Mesenchymal stem cell (in vitro differentiated cells and primary cell): ENCODE measurements around the gene NAT9.
A peak's percentile ranks its signal among the peaks of the same experiment; 100 is the strongest.

Source experiments
- DNase-seq: peaks from one replicate; pipeline ENCODE4 v3.0.0-alpha.2; 2013
- H2AFZ ChIP-seq: one replicate; pipeline ENCODE4 v1.6.1; 2013; ENCODE audit warnings: low read depth, mild to moderate bottlenecking, control low read depth, inconsistent platforms, low read length, moderate library complexity
- H2AK5ac ChIP-seq: 2 replicates; pipeline ENCODE4 v1.6.1; 2013; ENCODE audit warnings: low read length, moderate library complexity, mild to moderate bottlenecking, inconsistent platforms; ENCODE audit not compliant: severe bottlenecking
- H2BK120ac ChIP-seq: one replicate; pipeline ENCODE4 v1.6.1; 2013; ENCODE audit warnings: low read depth, mild to moderate bottlenecking, inconsistent platforms, low read length, moderate library complexity
- H2BK12ac ChIP-seq, 2 experiments: one replicate each; pipeline ENCODE4 v1.6.1; 2013; ENCODE audit warnings: inconsistent platforms in 2 of 2, low read length in 2 of 2, mild to moderate bottlenecking in 2 of 2, moderate library complexity in 2 of 2, control low read depth in 1 of 2
- H2BK15ac ChIP-seq: one replicate; pipeline ENCODE4 v1.6.1; 2013; ENCODE audit warnings: mild to moderate bottlenecking, low read depth, inconsistent platforms; ENCODE audit not compliant: poor library complexity, severe bottlenecking
- H2BK5ac ChIP-seq: 2 replicates; pipeline ENCODE4 v1.6.1; 2013; ENCODE audit warnings: low read depth, mild to moderate bottlenecking, low read length, control low read depth, inconsistent platforms; ENCODE audit not compliant: poor library complexity, severe bottlenecking
- H3K14ac ChIP-seq, 2 experiments: one replicate each; pipeline ENCODE4 v1.6.1; 2013; ENCODE audit warnings: inconsistent platforms in 2 of 2, low read length in 2 of 2, control low read depth in 1 of 2, mild to moderate bottlenecking in 1 of 2, moderate library complexity in 1 of 2
- H3K18ac ChIP-seq, 2 experiments: one replicate each; pipeline ENCODE4 v1.6.1; 2013; ENCODE audit warnings: inconsistent platforms in 2 of 2, low read length in 2 of 2, control low read depth in 1 of 2, low read depth in 1 of 2, mild to moderate bottlenecking in 1 of 2
- H3K23ac ChIP-seq, 2 experiments: one replicate each; pipeline ENCODE4 v1.6.1; 2013; ENCODE audit warnings: inconsistent platforms in 2 of 2, low read length in 2 of 2, mild to moderate bottlenecking in 2 of 2, moderate library complexity in 2 of 2, control low read depth in 1 of 2
- H3K27ac ChIP-seq: 2 replicates; pipeline ENCODE4 v1.5.1; 2013; ENCODE audit warnings: mild to moderate bottlenecking, moderate library complexity, low read length, control low read depth, inconsistent platforms; ENCODE audit not compliant: poor library complexity, severe bottlenecking
- H3K27me3 ChIP-seq, 2 experiments: 2 replicates each; pipeline versions ENCODE4 v1.6.1 to v1.7.0; 2013; ENCODE audit warnings: low read length in 2 of 2, mild to moderate bottlenecking in 2 of 2, moderate library complexity in 2 of 2, control low read depth in 1 of 2, inconsistent platforms in 1 of 2; ENCODE audit not compliant: control insufficient read depth in 1 of 2, insufficient read depth in 1 of 2
- H3K36me3 ChIP-seq, 2 experiments: 2 replicates each; pipeline versions ENCODE4 v1.6.1 to v1.7.0; 2013; ENCODE audit warnings: low read length in 2 of 2, control low read depth in 1 of 2, inconsistent platforms in 1 of 2, low read depth in 1 of 2, mild to moderate bottlenecking in 1 of 2; ENCODE audit not compliant: insufficient read depth in 2 of 2, control insufficient read depth in 1 of 2
- H3K4ac ChIP-seq, 2 experiments: one replicate each; pipeline ENCODE4 v1.6.1; 2013; ENCODE audit warnings: inconsistent platforms in 2 of 2, low read length in 2 of 2, mild to moderate bottlenecking in 2 of 2, moderate library complexity in 2 of 2, control low read depth in 1 of 2, low read depth in 1 of 2
- H3K4me1 ChIP-seq: 2 replicates; pipeline ENCODE4 v1.6.1; 2013; ENCODE audit warnings: low read depth, low read length, control low read depth; ENCODE audit not compliant: control insufficient read depth, insufficient read depth
- H3K4me2 ChIP-seq: 2 replicates; pipeline ENCODE4 v1.6.1; 2013; ENCODE audit warnings: low read length, mild to moderate bottlenecking, inconsistent platforms; ENCODE audit not compliant: poor library complexity, severe bottlenecking
- H3K4me3 ChIP-seq, 2 experiments: 2 replicates each; pipeline versions ENCODE4 v1.5.1 to v1.7.0; 2013; ENCODE audit warnings: low read length in 2 of 2, mild to moderate bottlenecking in 2 of 2, control low read depth in 1 of 2, low read depth in 1 of 2; ENCODE audit not compliant: insufficient read depth in 1 of 2
- H3K79me1 ChIP-seq: replicated peaks from 2 replicates; pipeline ENCODE4 v1.6.1; 2013; ENCODE audit warnings: mild to moderate bottlenecking, control low read depth, low read length, inconsistent platforms; ENCODE audit not compliant: poor library complexity, severe bottlenecking
- H3K9ac ChIP-seq: 2 replicates; pipeline ENCODE4 v1.7.0; 2013; ENCODE audit warnings: mild to moderate bottlenecking, low read length, moderate library complexity
- H3K9me3 ChIP-seq: 2 replicates; pipeline ENCODE4 v1.7.0; 2013; ENCODE audit warnings: mild to moderate bottlenecking, low read length; ENCODE audit not compliant: control insufficient read depth
- H4K8ac ChIP-seq: one replicate; pipeline ENCODE4 v1.6.1; 2013; ENCODE audit warnings: inconsistent platforms, mild to moderate bottlenecking, low read length, moderate library complexity
- H4K91ac ChIP-seq: one replicate; pipeline ENCODE4 v1.6.1; 2013; ENCODE audit warnings: mild to moderate bottlenecking, low read length, inconsistent platforms
- WGBS: methylation state at CpG from one replicate; pipeline ENCODE4 v1.1.7; 2013; ENCODE audit warnings: mixed read lengths; 5-methylcytosine and 5-hydroxymethylcytosine counted together

The NAT9 gene

GRCh38 chr17:74736513-74737298 is 39.4 kb downstream of the NAT9 start, which contains the start of gene RAB37:
TSS of gene RAB37 (plus strand) at chr17:74737256. CDS start at chr17:74737273, 17 bp downstream.
- no peaks in the 10 kb centered on the region for H3K79me1 ChIP-seq
- peak within 1 kb of the TSS; percentile 73 for H4K91ac ChIP-seq
- H2AFZ ChIP-seq = peak within 1 kb of the TSS; percentile 18
- H2BK12ac ChIP-seq = peak within 1 kb of the TSS in 1 of 2 experiments; percentile 10
- H2BK120ac ChIP-seq = peak within 1 kb of the TSS; percentile 38
- peaks cover 54 to 88% of the 10 kb centered on the region in 2 experiments for H3K27me3 ChIP-seq
- H3K14ac ChIP-seq = no peak within 1 kb of the TSS
- no peak for DNase-seq
- H2BK15ac ChIP-seq = peak within 1 kb of the TSS; percentile 26
- H3K4me3 ChIP-seq = peak within 1 kb of the TSS in 1 of 2 experiments; percentile 47
- peak within 1 kb of the TSS; percentile 82 for H4K8ac ChIP-seq
- no peak within 1 kb of the TSS for H3K9ac ChIP-seq
- no peak within 1 kb of the TSS for H2BK5ac ChIP-seq
- peak within 1 kb of the TSS in 1 of 2 experiments; percentile 47 for H3K23ac ChIP-seq
- no peaks in the 10 kb centered on the region for H3K9me3 ChIP-seq
- peaks cover 28% of the 10 kb centered on the region for H3K4me1 ChIP-seq
- peak within 1 kb of the TSS; percentile 25 to 52 for H3K18ac ChIP-seq
- H3K4ac ChIP-seq = no peak within 1 kb of the TSS
- no peak within 1 kb of the TSS for H3K27ac ChIP-seq
- H3K36me3 ChIP-seq = no peaks in the 10 kb centered on the region
- peak within 1 kb of the TSS; percentile 31 for H3K4me2 ChIP-seq
- no peak within 1 kb of the TSS for H2AK5ac ChIP-seq
- 2% methylated on average over 46 of the region's 67 CpGs for whole genome bisulfite sequencing

- Histone ChIP-seq H2BK15ac (no peak overlapping the region), H2BK5ac (no peak overlapping the region), H3K36me3 (no peaks in the 10 kb centered on the region), H3K4me2 (no peak overlapping the region), H2BK12ac (no peak overlapping the region), H3K9me3 (no peaks in the 10 kb centered on the region), H3K9ac (no peak overlapping the region), H3K4me3 (no peak overlapping the region), H3K4ac (no peak overlapping the region), H4K8ac (no peak overlapping the region), H4K91ac (no peak overlapping the region), H3K4me1 (peaks cover 27% of the 10 kb centered on the region), H2AK5ac (no peak overlapping the region), H2BK120ac (no peak overlapping the region), H3K27ac (no peak overlapping the region), H3K27me3 (peaks cover 52 to 70% of the 10 kb centered on the region in 2 experiments), H2AFZ (no peak overlapping the region), H3K79me1 (no peaks in the 10 kb centered on the region), H3K14ac (no peak overlapping the region), H3K18ac (no peak overlapping the region), H3K23ac (no peak overlapping the region)
- 93% methylated on average over 3 of the region's 3 CpGs for WGBS
- no peak for DNase-seq
These were observed 41.9 kb downstream of the NAT9 start for GRCh38 chr17:74734256-74734655.

DNA sequence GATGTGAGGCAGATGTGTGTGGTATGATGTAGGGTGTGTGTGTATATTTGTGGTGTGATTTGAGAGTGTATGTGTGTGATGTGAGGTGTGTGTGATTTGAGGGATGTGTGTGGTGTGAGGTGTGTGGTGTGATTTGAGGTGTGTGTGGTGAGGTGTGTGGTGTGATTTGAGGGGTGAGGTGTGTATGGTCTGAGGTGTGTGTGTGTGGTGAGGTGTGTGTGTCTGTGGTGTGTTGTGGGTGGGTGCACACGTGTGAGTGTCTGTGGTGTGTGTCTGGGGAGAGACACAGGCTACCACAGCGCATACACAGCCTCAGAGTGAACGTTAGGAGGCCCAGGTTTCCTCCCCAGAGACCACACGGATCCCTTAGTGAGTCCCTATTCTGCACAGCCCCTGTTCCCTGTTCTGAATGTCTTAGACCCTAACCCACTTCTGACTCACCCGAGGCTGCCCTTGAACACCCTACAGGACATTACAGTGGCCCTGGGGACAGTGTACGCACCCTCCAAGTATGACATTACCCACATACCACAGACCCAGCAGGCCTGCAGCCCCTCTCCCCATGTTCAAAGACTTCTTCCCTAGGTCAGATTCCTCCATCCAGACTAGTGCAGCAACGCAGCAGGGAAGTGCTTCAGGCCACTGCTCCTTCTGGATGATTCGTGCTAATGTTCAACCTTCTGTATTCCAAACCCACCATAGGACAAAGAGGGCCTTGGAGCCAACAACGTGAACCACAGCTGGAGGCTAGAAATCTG is 42.6 kb downstream of the NAT9 start:
- Histone ChIP-seq H3K27ac (no peak overlapping the region), H2AFZ (no peak overlapping the region), H2BK120ac (no peak overlapping the region), H3K18ac (no peak overlapping the region), H3K4ac (no peak overlapping the region), H2AK5ac (no peak overlapping the region), H3K27me3 (peaks cover 45 to 63% of the 10 kb centered on the region in 2 experiments), H4K91ac (no peak overlapping the region), H3K79me1 (no peaks in the 10 kb centered on the region), H4K8ac (no peak overlapping the region), H2BK5ac (no peak overlapping the region), H3K4me1 (peaks cover 24% of the 10 kb centered on the region), H2BK15ac (no peak overlapping the region), H3K9me3 (no peaks in the 10 kb centered on the region), H3K4me2 (no peak overlapping the region), H3K23ac (no peak overlapping the region), H2BK12ac (no peak overlapping the region), H3K4me3 (no peak overlapping the region), H3K14ac (no peak overlapping the region), H3K36me3 (no peaks in the 10 kb centered on the region), H3K9ac (no peak overlapping the region)
- no peak for DNase-seq
- 75% methylated on average over 8 of the region's 9 CpGs for WGBS
